ENCODE data around the gene SPDYE4.
"Not testable (repeated sequence)": the region's sequence is repeated elsewhere in the genome, so short reads cannot be mapped to it uniquely, and the experiment has no call there.

The SPDYE4 gene

GRCh38 chr17:8758137-8758596 lies at the start of gene SPDYE4:
SPDYE4 (minus strand) TSS chr17:8758546; CDS start chr17:8758382, 164 bp downstream.
- DNase-seq (ENCODE audit: low spot score): no peak

- DNase-seq (ENCODE audit: low spot score): no peak
Measured at GRCh38 chr17:8806926-8807550, 48.7 kb upstream of the SPDYE4 start.

GRCh38 chr17:8806253-8806925 lies 48.0 kb upstream of the SPDYE4 start:
- no peak for DNase-seq (ENCODE audit: low spot score)

GRCh38 chr17:8805396-8805795 lies 47.0 kb upstream of the SPDYE4 start:
- not testable (repeated sequence) for DNase-seq (ENCODE audit: low spot score)

GRCh38 chr17:8803531-8804420 lies 45.4 kb upstream of the SPDYE4 start:
- DNase-seq (ENCODE audit: low spot score): no peak

GRCh38 chr17:8801135-8801840 lies 42.9 kb upstream of the SPDYE4 start:
- no peak for DNase-seq (ENCODE audit: low spot score)

GRCh38 chr17:8800656-8801055 lies 42.3 kb upstream of the SPDYE4 start:
- no peak for DNase-seq (ENCODE audit: low spot score)

- no peak for DNase-seq (ENCODE audit: low spot score)
Measured at GRCh38 chr17:8799570-8800212, 41.3 kb upstream of the SPDYE4 start.

GRCh38 chr17:8798846-8799569 lies 40.7 kb upstream of the SPDYE4 start, which contains the start of gene MFSD6L:
MFSD6L (minus strand) TSS chr17:8799365; CDS start chr17:8799120, 245 bp downstream.
- no peak for DNase-seq (ENCODE audit: low spot score)

- no peak for DNase-seq (ENCODE audit: low spot score)
Measured at GRCh38 chr17:8798176-8798845, 40.0 kb upstream of the SPDYE4 start.

GRCh38 chr17:8797621-8798175 lies 39.4 kb upstream of the SPDYE4 start:
- no peak for DNase-seq (ENCODE audit: low spot score)

- DNase-seq (ENCODE audit: low spot score): no peak
Measured at GRCh38 chr17:8794636-8795035, 36.3 kb upstream of the SPDYE4 start.

GRCh38 chr17:8793649-8794048 lies 35.3 kb upstream of the SPDYE4 start:
- DNase-seq (ENCODE audit: low spot score): no peak

- DNase-seq (ENCODE audit: low spot score): no peak
Measured at GRCh38 chr17:8792646-8793045, 34.3 kb upstream of the SPDYE4 start.

GRCh38 chr17:8791910-8792270 lies 33.5 kb upstream of the SPDYE4 start:
- DNase-seq (ENCODE audit: low spot score): peak; percentile 48

GRCh38 chr17:8791248-8791909 lies 33.0 kb upstream of the SPDYE4 start:
- no peak for DNase-seq (ENCODE audit: low spot score)

- no peak for DNase-seq (ENCODE audit: low spot score)
Measured at GRCh38 chr17:8789743-8790142, 31.4 kb upstream of the SPDYE4 start.

- no peak for DNase-seq (ENCODE audit: low spot score)
Measured at GRCh38 chr17:8788998-8789397, 30.7 kb upstream of the SPDYE4 start.

Measured in AG20443 (cell line).